ENCODE results near the gene TMEM121.
"Not testable (repeated sequence)": the region's sequence is repeated elsewhere in the genome, so short reads cannot be mapped to it uniquely, and the experiment has no call there.

GRCh38 chr14:105574411-105574810 is 48.0 kb downstream of the TMEM121 start:
- TF ChIP-seq CTCF (IDR thresholded peaks at IDR 0.05); EZH2 (IDR thresholded peaks at IDR 0.05; ENCODE audit: borderline replicate concordance, insufficient read depth, low read depth, low read length, poor library complexity, severe bottlenecking): not testable (repeated sequence)
